GM12865 (cell line): ENCODE measurements around the gene OR4D1.
A peak's percentile ranks its signal among the peaks of the same experiment; 100 is the strongest.
"Not testable (repeated sequence)": the region's sequence is repeated elsewhere in the genome, so short reads cannot be mapped to it uniquely, and the experiment has no call there.

Experiments used
- DNase-seq: peaks from one replicate; pipeline ENCODE4 v3.0.0; 2010; ENCODE audit warnings: low read depth
- H3K4me3 ChIP-seq: 2 replicates; pipeline ENCODE4 v1.5.1; 2011; ENCODE audit warnings: mild to moderate bottlenecking, low read depth, low read length, control low read depth
- CTCF ChIP-seq: IDR thresholded peaks from 2 replicates; pipeline ENCODE4 v1.5.1; 2011; ENCODE audit warnings: low read length, control low read depth, low read depth, inconsistent platforms; ENCODE audit not compliant: insufficient read depth; ENCODE audit errors: missing control alignments

Gene OR4D1

GRCh38 chr17:58121925-58122324, 26.3 kb upstream of the OR4D1 start:
- DNase-seq: peak; percentile 29
- peak; percentile 14 for TF ChIP-seq CTCF
- no peak overlapping the region for H3K4me3 ChIP-seq

- H3K4me3 ChIP-seq: no peak overlapping the region
- no peak for DNase-seq
- TF ChIP-seq CTCF: no peak
Measured at GRCh38 chr17:58127846-58128245, 20.3 kb upstream of the OR4D1 start.

DNA sequence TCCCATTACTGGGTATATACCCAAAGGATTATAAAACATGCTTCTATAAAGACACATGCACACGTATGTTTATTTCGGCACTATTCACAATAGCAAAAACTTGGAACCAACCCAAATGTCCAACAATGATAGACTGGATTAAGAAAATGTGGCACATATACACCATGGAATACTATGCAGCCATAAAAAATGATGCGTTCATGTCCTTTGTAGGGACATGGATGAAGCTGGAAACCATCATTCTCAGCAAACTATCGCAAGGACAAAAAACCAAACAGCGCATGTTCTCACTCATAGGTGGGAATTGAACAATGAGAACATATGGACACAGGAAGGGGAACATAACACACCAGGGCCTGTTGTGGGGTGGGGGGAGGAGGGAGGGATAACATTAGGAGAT, 15.5 kb upstream of the OR4D1 start:
- not testable (repeated sequence) for DNase-seq

GRCh38 chr17:58136669-58137279, 11.4 kb upstream of the OR4D1 start:
- no peak overlapping the region for H3K4me3 ChIP-seq
- DNase-seq: no peak
- no peak for TF ChIP-seq CTCF

More for the DNA sequence above, 15.5 kb upstream of the OR4D1 start:
- not testable (repeated sequence) for H3K4me3 ChIP-seq

DNA sequence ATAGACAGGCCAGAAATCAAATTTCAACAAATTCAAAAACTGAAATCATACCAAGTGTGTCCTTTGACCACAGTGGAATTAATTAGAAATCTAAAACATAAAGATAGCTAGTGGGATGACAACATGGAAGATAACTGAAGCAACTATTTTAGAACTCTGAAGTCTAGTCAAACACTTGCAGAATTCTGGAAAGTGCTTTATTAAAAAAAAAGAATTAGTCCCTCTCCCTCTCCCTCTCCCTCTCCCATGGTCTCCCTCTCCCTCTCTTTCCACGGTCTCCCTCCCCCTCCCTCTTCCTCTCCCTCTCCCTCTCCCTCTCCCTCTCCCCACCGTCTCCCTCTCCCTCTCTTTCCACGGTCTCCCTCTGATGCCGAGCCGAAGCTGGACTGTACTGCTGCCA, 6.7 kb upstream of the OR4D1 start:
- H3K4me3 ChIP-seq: no peak overlapping the region
- no peak for TF ChIP-seq CTCF
- DNase-seq: no peak

DNA sequence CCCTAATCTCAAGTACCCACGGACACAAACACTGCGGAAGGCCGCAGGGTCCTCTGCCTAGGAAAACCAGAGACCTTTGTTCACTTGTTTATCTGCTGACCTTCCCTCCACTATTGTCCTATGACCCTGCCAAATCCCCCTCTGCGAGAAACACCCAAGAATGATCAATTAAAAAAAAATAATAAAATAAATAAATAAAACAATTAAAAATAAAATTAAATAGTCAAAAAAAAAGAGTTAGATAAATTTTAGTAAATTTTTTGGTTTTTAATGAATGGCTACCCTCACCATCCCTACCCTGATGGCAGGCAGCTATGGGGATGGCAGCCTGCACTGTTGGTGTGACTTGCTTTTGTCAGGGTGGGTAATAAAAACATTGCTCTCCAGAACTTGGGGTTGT, 4.8 kb upstream of the OR4D1 start:
- H3K4me3 ChIP-seq, DNase-seq: not testable (repeated sequence)

- TF ChIP-seq CTCF: no peak
- no peak overlapping the region for H3K4me3 ChIP-seq
- DNase-seq: no peak
Measured at GRCh38 chr17:58144801-58145200, 3.4 kb upstream of the OR4D1 start.

- TF ChIP-seq CTCF: no peak
Measured at GRCh38 chr17:58148609-58149008, 425 bp downstream of the OR4D1 start.

More at GRCh38 chr17:58148609-58149008, 425 bp downstream of the OR4D1 start:
- DNase-seq: no peak
- H3K4me3 ChIP-seq: no peak overlapping the region
